Retina (tissue), 1 donor: ENCODE data around the gene ARPC2.

Experiments
- DNase-seq: peaks from one replicate; pipeline ENCODE4 v3.0.0-alpha.2; 2016

Gene ARPC2

DNA sequence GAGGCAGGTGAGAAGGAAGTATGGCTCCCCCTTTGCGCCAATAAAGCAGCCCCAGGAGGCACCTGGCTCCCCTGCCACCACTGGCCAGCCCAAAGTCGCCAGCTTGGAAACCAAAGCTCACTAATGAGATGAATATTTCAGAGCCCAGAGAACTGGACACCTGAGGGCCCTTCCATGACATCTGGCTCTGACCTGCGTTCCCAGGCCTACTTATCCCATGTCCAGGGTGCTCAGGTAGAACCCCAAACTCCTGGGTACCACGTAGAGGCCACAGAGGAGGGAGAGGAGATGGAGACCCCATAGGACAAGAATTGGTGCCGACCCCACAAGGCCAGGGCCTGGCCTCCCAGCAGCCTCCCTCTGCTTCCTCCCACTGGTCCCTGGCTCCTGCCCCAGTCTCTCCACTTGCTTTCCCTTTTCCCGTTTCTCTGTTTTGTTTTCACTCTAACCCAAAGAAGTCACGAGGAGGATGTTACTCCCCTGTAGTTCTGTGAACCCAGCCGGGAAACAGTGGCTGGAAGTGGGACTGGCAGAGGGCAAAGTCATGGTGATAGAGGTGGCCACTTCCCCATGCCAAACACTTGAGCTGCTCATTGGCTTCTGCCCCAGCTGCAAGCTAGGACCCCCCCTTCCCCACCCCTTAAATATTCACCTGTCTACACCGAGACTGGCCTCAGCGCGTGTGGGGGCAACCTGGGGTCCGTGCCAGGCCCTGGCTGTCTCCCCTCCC, 74.5 kb downstream of the ARPC2 start:
- no peak for DNase-seq

DNA sequence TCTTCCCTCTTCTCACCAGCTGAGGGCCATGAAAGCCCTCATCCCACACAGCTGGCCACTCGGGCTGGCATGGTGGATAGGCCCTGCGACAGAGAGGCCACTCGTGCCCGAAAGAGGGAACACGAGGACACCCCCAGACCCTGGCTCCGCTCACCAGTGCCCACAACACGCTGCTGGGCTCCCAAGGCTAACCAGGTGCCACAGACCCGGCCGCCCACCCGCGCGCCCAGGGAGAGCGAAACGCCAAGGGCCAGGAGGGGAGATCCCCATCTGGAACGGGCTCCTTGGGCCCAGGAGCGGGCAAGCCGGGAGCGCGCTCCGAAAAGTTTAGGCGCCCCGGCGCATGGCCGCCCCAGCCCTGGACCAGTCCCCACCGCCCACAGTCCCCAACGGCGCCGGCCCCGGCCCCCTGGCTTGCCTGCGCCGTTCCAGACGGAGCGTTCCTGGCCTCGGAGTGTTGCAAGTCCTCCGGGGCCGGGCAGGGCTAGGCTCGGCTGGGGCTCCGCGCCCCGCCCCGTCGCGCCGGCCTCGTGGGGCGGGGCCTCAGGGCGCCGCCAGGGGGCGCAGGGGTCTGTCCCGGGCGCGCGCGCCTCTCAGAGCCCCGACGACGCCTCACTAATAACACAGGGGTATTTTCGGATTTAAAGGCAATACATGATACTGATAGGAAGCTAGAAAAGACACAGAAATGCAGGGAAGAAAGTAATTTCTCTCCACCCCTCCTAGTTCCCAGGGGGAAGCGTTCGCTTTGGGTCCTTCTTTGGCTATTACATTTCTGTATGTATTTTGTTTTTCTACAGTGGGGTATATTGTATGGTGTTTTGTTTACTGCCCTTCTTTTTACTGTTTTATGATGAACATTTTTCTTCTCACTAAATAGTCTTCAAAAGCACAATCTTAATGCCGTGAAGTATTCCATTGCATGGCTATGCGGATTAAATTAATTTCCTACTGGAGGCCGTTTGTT, 75.3 kb downstream of the ARPC2 start, which contains the start of gene TMBIM1:
Gene TMBIM1, minus strand, starts transcription at position 456 of the 967 bp plus-strand sequence. CDS start 10,362 bp downstream, outside the sequence.
- peak; percentile 66 for DNase-seq

DNA sequence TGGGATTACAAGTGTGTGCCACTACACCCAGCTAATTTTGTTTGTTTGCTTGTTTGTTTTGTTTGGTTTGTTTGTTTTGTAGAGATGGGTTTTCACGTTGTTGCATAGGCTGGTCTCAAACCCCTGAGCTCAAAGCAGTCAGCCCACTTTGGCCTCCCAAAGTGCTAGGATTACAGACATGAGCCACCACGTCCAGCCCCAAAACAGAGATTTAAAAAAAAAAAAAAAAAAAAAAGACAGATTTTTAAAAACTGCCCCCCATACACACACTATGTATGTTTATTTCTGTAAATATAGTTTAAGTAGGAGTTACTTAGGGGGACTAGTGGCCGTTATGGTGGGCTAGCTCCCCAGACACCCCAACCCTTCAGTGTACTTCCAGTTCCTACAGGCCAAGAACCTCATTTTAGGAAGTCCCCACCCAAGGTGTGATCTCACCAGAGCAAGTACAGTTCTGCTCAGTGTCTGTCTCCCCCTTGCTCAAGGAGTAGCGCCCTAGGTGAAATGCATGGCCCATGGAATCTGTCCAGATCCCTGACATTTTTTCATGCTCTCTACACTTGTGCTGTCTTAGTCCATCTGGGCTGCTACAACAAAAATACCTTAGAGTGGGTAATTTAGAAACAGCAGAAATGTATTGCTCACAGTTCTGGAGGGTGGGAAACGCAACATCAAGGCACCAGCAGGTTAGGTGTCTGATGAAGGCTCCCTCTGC, 76.9 kb downstream of the ARPC2 start:
- no peak for DNase-seq

DNA sequence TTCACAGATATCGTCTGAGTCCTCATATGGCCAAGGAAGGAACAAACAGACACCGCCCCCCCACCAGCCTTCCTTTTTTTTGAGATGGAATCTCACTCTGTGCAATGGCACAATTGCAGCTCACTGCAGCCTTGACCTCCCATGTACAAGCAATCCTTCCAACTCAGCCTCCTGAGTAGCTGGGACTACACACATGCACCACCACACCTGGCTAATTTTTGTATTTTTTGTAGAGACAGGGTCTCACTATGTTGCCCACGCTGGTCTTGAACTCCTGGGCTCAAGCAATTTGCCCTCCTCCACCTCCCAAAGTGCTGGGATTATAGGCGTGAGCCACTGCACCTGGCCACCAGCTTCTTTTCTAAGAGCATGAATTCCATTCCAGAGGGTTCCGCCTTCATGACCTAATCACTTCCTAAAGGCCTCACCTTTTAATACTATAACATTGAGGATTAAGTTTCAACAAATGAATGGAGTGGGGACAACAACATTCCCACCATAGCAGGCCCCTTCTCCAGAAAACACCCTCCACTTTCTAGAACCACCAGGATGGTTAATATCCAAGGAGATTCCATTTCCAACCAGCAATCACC, 77.5 kb downstream of the ARPC2 start:
- DNase-seq, result no peak

DNA sequence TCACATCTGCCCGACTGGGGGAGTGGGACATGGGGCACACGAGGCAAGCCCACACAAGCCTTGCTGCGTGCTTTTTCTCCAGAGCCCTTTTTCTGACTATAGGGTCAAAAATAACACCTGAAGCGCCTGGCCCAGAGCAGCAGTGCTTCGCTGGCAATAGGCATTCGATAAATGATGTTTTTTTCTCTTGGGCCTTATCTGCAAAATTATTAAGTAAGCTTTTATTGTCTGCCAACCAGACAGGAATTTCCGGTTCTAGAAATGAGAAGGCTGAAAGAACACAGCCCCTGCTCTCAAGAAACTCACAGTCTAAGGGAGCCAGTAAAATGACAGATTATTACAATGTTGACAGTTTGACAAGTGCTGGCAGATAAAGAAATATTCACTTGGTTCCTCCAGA, 78.0 kb downstream of the ARPC2 start:
- no peak for DNase-seq

DNA sequence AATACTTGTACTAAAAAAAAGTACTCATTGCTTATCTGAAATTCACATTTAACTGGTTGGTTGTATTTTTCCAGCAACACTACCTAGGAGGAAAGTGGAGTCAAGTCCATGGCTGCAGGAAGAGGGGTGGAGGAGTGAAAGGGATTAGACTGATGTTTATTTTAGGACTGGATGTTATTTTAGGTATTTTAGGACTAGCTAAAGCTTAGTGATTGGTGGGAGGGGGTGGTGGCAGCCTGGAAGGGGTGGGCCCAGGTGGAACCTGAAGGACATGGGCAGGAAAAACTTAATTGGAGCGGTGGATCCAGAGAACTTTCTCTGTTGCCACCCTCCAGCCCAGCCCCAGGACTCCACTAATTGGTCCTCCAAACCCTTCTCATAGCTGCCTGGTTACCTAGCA, 79.2 kb downstream of the ARPC2 start:
- no peak for DNase-seq

DNA sequence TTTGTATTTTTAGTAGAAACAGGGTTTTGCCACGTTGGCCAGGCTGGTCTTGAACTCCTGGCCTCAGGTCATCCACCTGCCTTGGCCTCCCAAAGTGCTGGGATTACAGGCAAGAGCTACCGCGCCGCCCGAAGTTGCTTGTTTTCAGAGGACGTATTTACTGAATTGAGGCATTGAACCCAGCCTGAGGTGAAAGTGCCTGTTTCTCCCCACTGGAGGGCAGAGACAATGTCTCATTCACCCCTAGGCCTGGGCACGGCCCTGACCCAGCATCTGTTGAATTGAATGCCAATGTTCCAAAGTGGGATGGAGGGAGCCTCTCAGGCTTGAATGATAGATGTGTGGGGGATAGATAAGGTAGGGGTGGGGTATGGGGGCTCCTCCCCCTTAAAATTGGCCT, 79.9 kb downstream of the ARPC2 start:
- no peak for DNase-seq

DNA sequence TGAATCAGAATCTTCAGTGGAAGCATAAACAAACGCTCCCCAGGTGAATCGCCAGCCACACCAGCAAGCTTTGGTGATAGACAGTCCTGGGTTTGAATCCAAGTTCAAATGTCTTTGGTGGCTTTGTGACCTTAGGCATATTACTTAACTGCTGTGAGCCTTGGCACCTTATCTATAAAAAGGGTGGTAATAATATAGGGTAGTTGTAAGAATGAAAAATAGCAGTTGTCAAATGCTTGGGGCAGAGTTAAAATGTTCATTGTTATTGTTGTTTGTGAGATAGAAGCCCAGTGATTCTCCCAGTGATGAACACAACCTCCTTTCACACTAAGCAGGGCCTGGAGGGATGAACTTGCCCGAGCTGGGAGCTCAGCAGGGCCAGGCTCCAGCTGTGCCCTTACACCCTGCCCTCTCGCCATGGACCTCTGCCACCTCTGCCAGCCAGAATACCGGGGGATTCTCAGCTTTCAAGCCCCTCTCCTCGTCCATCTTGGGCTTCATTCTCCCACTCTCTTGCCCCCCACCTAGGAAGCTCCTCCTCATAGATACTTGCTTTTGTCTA, 81.4 kb downstream of the ARPC2 start:
- no peak for DNase-seq

DNA sequence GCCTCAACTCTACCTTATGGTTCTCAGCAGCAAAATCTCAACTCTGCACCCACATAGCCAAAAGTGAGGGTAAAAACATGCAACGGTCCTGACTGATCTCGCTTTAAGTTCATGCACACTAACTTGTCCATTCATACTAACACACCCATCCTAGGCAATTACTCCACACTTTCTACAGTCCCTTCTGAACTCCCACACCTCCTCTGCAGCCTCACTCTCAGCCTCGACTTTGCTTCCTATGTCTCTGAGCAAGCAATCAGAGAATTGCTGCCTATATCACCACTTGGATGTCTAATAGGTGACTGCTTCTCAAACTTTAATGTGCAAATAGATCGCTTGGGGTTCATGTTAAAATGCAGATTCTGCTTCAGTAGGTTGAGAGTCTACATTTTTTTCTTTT, 83.2 kb downstream of the ARPC2 start:
- no peak for DNase-seq

DNA sequence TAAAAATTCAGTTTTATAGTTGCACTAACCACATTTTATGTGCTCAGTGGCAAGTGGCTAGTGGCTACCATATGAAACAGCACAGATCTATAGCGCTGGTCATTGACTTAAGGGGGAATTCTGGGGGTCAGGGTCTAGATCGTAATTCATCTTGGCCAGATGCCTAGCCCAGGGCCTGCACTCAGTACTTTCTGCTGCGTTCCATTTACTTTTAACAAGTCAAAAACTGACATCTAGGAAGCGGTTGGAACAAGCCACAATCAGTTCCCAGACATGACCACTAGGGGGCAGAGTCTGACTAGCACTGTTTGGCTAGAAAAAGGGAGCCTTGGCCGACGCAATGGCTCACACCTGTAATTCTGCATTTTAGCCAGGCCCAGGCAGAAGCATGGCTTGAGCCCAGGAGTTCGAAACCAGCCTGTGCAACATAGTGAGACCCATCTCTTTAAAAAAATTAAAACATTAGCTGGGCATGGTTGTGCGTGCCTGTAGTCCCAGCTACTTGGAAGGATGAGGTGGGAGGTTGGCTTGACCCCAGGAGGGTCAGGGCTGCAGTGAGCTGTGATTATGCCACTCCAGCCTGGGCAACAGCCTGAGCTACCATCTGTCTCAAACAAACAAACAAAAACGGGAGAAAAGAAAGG, 84.3 kb downstream of the ARPC2 start:
- peak; percentile 86 for DNase-seq
